Glutamatergic neuron (in vitro differentiated cells): ENCODE data around the gene NAA38. TPM values are rescaled to one million over a fixed set of nuclear protein-coding genes. Genes with fewer than 3 reads are reported as not detected.

Experiments used
- DNase-seq: peaks from one replicate; pipeline ENCODE4 v3.0.0; 2022
- H3K27ac Mint-ChIP-seq: one replicate; pipeline ENCODE4 v1.8.0; 2020; ENCODE audit warnings: mild to moderate bottlenecking, mixed read lengths, inconsistent platforms; ENCODE audit not compliant: unreplicated experiment
- H3K27me3 Mint-ChIP-seq: one replicate; pipeline ENCODE4 v1.8.0; 2020; ENCODE audit warnings: mild to moderate bottlenecking, moderate library complexity, mixed read lengths, inconsistent platforms; ENCODE audit not compliant: unreplicated experiment
- H3K36me3 Mint-ChIP-seq: one replicate; pipeline ENCODE4 v1.8.0; 2020; ENCODE audit warnings: mild to moderate bottlenecking, mixed read lengths, inconsistent platforms; ENCODE audit not compliant: unreplicated experiment
- H3K4me1 Mint-ChIP-seq: one replicate; pipeline ENCODE4 v1.8.0; 2020; ENCODE audit warnings: mild to moderate bottlenecking, low read depth, mixed read lengths, inconsistent platforms; ENCODE audit not compliant: unreplicated experiment
- H3K4me3 Mint-ChIP-seq: one replicate; pipeline ENCODE4 v1.8.0; 2020; ENCODE audit warnings: mild to moderate bottlenecking, mixed read lengths, inconsistent platforms; ENCODE audit not compliant: unreplicated experiment
- H3K9me3 Mint-ChIP-seq: one replicate; pipeline ENCODE4 v1.8.0; 2020; ENCODE audit warnings: mild to moderate bottlenecking, moderate library complexity, mixed read lengths, inconsistent platforms; ENCODE audit not compliant: unreplicated experiment
- total RNA-seq: library from RNA; stranded (reverse); fragmentation: NEBNext Ultra II Directional; extraction: Animal tissue kit (Norgen Biotek cat#: 25700); gene quantifications from one replicate; pipeline ENCODE4 v1.2.1, GENCODE V29; 2021; ENCODE audit not compliant: unreplicated experiment
- TF ChIP-seq, protein P1 (sequence below): fragments of 200-600 bp; sonication (generic); IDR thresholded peaks from one replicate; pipeline ENCODE4 v1.5.0; 2021; ENCODE audit not compliant: partially characterized antibody, unreplicated experiment

The NAA38 gene
- total RNA-seq, 1 donor from 2014 or later, result 49.7 TPM

DNA sequence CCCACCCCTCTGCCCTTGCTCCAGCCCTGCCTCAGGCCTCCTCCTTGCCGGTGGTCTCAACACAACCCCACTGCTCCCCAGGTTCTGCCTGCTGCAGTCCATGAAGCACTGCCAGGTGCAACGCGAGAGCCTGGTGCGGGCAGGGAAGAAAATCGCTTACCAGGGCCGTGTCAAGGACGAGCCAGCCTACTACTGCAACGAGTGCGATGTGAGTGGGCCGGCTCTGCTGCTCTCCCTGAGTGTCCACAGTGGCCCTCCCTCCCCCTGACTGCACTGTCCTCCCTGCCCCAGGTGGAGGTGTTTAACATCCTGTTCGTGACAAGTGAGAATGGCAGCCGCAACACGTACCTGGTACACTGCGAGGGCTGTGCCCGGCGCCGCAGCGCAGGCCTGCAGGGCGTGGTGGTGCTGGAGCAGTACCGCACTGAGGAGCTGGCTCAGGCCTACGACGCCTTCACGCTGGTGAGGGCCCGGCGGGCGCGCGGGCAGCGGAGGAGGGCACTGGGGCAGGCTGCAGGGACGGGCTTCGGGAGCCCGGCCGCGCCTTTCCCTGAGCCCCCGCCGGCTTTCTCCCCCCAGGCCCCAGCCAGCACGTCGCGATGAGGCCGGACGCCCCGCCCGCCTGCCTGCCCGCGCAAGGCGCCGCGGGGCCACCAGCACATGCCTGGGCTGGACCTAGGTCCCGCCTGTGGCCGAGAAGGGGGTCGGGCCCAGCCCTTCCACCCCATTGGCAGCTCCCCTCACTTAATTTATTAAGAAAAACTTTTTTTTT is 4.3 kb downstream of the NAA38 start:
- no peak for DNase-seq
- no peak overlapping the region for H3K4me3 Mint-ChIP-seq
- peaks cover 18% of the 10 kb centered on the region for H3K4me1 Mint-ChIP-seq
- H3K27me3 Mint-ChIP-seq, result peaks cover 30% of the 10 kb centered on the region
- TF ChIP-seq, protein P1, sequence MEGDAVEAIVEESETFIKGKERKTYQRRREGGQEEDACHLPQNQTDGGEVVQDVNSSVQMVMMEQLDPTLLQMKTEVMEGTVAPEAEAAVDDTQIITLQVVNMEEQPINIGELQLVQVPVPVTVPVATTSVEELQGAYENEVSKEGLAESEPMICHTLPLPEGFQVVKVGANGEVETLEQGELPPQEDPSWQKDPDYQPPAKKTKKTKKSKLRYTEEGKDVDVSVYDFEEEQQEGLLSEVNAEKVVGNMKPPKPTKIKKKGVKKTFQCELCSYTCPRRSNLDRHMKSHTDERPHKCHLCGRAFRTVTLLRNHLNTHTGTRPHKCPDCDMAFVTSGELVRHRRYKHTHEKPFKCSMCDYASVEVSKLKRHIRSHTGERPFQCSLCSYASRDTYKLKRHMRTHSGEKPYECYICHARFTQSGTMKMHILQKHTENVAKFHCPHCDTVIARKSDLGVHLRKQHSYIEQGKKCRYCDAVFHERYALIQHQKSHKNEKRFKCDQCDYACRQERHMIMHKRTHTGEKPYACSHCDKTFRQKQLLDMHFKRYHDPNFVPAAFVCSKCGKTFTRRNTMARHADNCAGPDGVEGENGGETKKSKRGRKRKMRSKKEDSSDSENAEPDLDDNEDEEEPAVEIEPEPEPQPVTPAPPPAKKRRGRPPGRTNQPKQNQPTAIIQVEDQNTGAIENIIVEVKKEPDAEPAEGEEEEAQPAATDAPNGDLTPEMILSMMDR, result no peak
- peaks cover 19% of the 10 kb centered on the region for H3K9me3 Mint-ChIP-seq
- no peak overlapping the region for H3K27ac Mint-ChIP-seq
- no peaks in the 10 kb centered on the region for H3K36me3 Mint-ChIP-seq

DNA sequence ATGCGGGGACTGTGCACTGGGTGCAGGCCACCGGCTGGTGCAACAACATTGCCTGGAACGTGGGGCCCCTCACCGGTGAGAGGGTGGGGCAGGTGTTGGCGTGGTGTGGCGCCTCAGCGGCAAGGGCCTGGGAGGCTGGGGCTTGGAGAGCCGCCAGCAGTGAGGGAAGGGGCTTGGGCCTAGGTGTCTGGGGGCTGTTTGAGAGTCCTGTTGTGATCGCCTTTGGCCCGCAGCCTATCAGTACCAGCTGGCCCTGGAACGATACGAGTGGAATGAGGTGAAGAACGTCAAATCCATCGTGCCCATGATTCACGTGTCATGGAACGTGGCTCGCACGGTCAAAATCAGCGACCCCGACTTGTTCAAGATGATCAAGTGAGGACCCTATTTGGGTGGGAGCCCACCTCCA is 5.1 kb downstream of the NAA38 start:
- Mint-ChIP-seq H3K27me3 (peaks cover 31% of the 10 kb centered on the region), H3K36me3 (no peaks in the 10 kb centered on the region), H3K4me3 (peak overlapping the region; percentile 57), H3K27ac (no peak overlapping the region), H3K9me3 (peaks cover 19% of the 10 kb centered on the region), H3K4me1 (peaks cover 18% of the 10 kb centered on the region)
- no peak for DNase-seq
- TF ChIP-seq, protein P1, result no peak

DNA sequence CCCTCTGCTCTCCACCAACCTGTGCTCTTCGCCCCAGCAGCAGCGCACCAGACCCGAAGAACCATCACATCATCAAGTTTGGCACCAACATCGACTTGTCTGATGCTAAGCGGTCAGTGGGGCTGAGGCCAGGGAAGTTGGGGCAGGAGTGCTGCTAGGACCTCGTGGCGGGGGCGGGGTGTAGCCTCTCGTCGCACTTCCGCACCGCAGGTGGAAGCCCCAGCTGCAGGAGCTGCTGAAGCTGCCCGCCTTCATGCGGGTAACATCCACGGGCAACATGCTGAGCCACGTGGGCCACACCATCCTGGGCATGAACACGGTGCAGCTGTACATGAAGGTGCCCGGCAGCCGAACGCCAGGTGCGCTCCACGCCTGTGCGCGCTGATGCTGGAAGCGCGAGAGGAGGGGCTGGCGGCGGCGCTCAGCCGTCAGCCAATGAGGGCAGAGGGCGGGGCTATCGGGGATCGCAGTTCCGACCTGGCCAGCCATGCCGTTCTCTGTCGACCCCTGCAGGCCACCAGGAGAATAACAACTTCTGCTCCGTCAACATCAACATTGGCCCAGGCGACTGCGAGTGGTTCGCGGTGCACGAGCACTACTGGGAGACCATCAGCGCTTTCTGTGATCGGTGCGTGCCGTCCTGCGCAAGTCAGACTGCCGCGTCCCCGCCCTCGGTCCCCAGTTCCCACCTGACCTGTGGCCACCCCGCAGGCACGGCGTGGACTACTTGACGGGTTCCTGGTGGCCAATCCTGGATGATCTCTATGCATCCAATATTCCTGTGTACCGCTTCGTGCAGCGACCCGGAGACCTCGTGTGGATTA is 5.7 kb downstream of the NAA38 start:
- DNase-seq, result peak; percentile 94
- TF ChIP-seq, protein P1, result peak; percentile 98
- H3K4me3 Mint-ChIP-seq, result no peak overlapping the region
- H3K4me1 Mint-ChIP-seq, result peaks cover 18% of the 10 kb centered on the region
- H3K9me3 Mint-ChIP-seq, result peaks cover 20% of the 10 kb centered on the region
- no peak overlapping the region for H3K27ac Mint-ChIP-seq
- peaks cover 31% of the 10 kb centered on the region for H3K27me3 Mint-ChIP-seq
- no peaks in the 10 kb centered on the region for H3K36me3 Mint-ChIP-seq

DNA sequence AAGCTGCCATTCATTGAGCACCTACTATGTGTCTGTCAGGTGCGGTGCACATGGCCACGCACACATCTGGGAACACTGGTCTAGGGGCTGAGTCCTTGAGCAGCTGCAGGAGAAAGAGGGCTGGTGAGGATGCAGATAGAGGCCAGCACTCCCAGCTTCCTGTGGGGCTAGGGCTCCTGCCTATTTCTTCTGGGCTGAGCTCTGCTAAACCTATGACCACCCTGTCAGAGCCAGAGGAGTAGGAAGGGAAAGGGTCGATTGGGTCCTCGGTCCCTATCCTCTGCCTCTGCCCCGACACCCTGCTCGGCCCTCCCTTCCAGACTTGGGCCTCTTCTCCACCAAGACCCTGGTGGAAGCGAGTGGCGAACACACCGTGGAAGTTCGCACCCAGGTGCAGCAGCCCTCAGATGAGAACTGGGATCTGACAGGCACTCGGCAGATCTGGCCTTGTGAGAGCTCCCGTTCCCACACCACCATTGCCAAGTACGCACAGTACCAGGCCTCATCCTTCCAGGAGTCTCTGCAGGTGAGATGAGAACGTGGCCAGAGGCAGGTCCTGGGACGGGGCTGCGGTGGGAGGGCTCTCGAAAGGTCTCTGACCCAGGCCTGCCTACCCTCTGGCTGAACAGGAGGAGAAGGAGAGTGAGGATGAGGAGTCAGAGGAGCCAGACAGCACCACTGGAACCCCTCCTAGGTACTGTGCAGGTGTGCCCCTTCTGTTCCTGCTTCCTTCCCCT is 6.5 kb downstream of the NAA38 start:
- H3K9me3 Mint-ChIP-seq, result peaks cover 18% of the 10 kb centered on the region
- no peaks in the 10 kb centered on the region for H3K36me3 Mint-ChIP-seq
- H3K4me1 Mint-ChIP-seq, result peaks cover 16% of the 10 kb centered on the region
- H3K27me3 Mint-ChIP-seq, result peaks cover 27% of the 10 kb centered on the region
- H3K4me3 Mint-ChIP-seq, result no peak overlapping the region
- TF ChIP-seq, protein P1, result no peak
- H3K27ac Mint-ChIP-seq, result no peak overlapping the region
- no peak for DNase-seq
